Measurements from ENCODE around the gene COL11A1.

- TF ChIP-seq, protein P1, sequence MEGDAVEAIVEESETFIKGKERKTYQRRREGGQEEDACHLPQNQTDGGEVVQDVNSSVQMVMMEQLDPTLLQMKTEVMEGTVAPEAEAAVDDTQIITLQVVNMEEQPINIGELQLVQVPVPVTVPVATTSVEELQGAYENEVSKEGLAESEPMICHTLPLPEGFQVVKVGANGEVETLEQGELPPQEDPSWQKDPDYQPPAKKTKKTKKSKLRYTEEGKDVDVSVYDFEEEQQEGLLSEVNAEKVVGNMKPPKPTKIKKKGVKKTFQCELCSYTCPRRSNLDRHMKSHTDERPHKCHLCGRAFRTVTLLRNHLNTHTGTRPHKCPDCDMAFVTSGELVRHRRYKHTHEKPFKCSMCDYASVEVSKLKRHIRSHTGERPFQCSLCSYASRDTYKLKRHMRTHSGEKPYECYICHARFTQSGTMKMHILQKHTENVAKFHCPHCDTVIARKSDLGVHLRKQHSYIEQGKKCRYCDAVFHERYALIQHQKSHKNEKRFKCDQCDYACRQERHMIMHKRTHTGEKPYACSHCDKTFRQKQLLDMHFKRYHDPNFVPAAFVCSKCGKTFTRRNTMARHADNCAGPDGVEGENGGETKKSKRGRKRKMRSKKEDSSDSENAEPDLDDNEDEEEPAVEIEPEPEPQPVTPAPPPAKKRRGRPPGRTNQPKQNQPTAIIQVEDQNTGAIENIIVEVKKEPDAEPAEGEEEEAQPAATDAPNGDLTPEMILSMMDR (IDR thresholded peaks at IDR 0.05): no peak
- no peak for TF ChIP-seq POLR2A (IDR thresholded peaks at IDR 0.05)
These were observed 244.6 kb downstream of the COL11A1 start for GRCh38 chr1:102863704-102864103.
